KOPT-K1 (cell line): ENCODE results near the gene TMEM30A.

Source experiments
- H3K27ac ChIP-seq: fragments of 200-600 bp; sonication (generic); 2 replicates; pipeline ENCODE4 v1.5.1; 2016; ENCODE audit warnings: antibody characterized with exemption, mild to moderate bottlenecking, low read depth, low read length; ENCODE audit not compliant: poor library complexity, severe bottlenecking
- H3K36me3 ChIP-seq: fragments of 200-600 bp; sonication (generic); 2 replicates; pipeline ENCODE4 v1.5.1; 2017; ENCODE audit warnings: antibody characterized with exemption, mild to moderate bottlenecking, low read length, moderate library complexity; ENCODE audit not compliant: insufficient read depth
- H3K9me3 ChIP-seq: fragments of 200-600 bp; sonication (generic); 2 replicates; pipeline ENCODE4 v1.5.1; 2017; ENCODE audit warnings: antibody characterized with exemption, low read length, mild to moderate bottlenecking; ENCODE audit not compliant: insufficient read depth, poor library complexity, severe bottlenecking

The TMEM30A gene

DNA sequence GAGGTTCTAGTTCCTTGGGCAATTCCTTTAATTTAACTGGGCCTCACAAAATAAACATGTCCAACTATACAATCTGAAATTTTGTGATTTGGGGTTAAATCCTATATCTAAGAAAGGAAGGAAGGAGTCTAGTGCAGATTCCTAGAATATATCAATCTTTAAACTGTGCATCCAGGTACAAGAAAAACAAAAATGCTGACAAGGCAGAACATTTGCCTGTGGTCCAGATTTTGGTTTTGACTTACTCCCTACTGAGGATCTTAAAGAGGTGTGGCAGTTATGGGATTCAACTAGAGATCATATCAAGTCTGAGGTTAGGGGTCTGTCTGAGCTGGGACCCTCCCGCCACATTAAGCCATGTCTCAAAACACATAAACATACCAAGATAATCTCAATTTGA, 23.3 kb downstream of the TMEM30A start:
- Histone ChIP-seq H3K27ac (no peak overlapping the region), H3K36me3 (peaks cover 81% of the 10 kb centered on the region), H3K9me3 (no peaks in the 10 kb centered on the region)

DNA sequence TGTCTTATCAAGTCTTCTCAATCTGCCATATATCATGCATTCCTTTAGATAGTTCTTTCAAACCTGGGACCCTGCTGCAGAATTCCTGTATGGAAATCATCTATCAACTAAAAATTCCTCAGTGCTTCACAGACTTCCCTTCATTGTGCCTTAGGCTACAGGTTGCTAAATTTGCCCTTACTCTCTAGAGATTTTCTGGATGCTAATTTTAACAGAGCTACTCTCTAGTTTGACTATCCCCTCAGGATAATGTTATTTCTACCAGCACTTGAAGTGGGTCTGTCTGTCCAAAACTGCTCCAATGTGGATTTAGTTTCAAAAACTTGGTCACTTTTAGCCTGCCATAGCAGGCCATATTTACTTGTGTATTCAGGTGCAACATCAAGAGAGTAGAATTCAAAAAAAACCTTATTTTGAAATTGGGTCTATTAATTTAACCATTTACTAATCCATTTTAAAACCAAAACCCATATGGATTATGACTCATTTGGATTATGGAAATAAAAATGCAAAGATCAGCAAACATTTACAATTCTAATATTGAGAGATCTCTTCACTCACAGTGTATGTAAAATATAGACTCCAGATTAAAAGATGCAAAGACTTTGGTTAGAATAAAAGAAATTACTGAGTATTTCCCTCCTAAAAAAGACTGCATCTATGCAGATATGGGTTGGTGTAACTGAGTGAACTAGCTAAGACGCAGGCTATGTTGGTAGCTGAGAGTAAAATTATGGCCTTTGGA, 27.1 kb downstream of the TMEM30A start:
- H3K9me3 ChIP-seq: no peaks in the 10 kb centered on the region
- H3K36me3 ChIP-seq: peaks cover 79% of the 10 kb centered on the region
- H3K27ac ChIP-seq: no peak overlapping the region

DNA sequence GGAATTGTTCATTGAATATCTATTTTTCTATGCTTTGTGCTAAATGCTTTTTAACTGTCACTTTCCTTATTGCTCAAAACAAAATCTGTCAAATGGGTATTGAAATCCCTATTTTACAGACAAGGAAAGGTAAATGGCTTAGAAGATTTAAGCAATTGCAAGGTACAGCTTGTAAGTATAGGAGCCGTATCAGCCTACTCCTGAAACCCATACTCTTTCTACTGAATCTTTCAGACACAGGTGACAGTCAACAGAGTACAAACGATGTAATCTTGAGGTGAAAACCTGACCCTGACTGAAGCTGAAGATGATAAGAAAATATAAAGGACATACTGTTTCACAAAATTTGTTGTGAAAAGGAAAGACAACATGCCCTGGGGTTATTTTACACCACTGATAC, 34.0 kb downstream of the TMEM30A start:
- no peak overlapping the region for H3K27ac ChIP-seq
- H3K36me3 ChIP-seq: peaks cover 18% of the 10 kb centered on the region
- H3K9me3 ChIP-seq: no peaks in the 10 kb centered on the region

DNA sequence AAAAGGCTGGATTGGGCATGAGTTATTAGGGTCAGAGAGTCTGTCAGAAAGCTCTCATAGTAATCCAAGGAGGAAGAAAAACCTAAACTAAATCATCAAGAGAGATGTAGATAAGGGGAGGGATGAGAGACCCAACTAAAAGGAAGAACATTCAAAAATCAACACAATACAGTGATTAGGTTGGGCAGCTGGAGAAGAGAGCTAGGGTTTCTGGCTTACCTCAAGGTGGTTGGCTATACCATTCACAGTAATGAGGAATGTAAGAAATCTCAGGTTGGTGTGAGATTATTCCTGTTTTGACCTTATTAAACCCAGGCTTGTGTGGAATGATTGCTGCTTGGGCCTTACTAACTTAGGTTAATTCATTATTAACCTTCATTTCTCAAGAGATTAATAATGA, 34.8 kb downstream of the TMEM30A start:
- peaks cover 11% of the 10 kb centered on the region for H3K36me3 ChIP-seq
- no peaks in the 10 kb centered on the region for H3K9me3 ChIP-seq
- no peak overlapping the region for H3K27ac ChIP-seq

DNA sequence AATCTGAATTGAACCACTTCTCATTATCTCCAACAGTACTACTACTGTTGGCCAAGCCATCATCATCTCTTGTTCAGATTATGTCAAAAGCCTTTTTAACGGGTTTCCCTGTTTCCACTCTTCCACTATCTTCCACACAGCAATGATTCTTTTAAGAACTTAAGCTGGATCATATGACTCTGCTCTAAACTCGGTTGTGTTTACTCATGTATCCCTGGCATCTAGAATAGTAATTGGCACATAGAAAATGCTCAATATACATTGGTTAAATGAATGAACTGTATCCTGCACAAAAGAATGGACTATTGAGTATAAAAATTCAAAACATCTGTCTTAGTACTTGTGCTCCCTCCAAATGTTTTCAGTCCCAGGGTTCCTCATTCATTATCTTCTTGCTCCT, 38.2 kb downstream of the TMEM30A start:
- H3K9me3 ChIP-seq: no peaks in the 10 kb centered on the region
- H3K27ac ChIP-seq: no peak overlapping the region

DNA sequence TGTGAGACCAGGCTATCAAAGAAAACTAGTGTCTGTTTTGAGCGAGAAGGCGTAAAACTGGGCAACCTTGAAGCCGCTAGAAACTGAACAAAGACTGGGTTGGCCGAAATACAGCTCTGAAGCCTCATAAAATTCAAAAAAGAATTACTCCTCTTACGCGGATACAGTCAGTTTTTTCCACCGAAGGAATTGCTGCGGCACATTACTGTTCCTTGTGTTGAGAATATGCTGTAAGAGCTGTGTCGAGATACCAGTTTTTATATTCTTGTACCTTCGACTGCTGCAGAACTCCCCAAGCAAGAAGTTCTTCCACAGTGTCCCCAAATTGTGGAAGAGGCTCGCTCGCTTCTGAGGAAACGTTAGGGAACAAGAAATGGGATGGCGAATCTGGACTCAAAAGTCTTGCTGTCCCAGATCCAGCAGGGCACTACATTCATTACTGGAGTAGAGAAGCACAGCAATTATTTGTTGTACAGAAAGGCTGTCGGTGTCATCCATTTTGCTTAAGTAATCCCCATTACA, 40.5 kb downstream of the TMEM30A start:
- H3K36me3 ChIP-seq: peaks cover 26% of the 10 kb centered on the region
- no peaks in the 10 kb centered on the region for H3K9me3 ChIP-seq
- H3K27ac ChIP-seq: peak overlapping the region; percentile 91

More for the DNA sequence above, 38.2 kb downstream of the TMEM30A start:
- peaks cover 4% of the 10 kb centered on the region; the same call in 1 of the 2 replicates for H3K36me3 ChIP-seq

DNA sequence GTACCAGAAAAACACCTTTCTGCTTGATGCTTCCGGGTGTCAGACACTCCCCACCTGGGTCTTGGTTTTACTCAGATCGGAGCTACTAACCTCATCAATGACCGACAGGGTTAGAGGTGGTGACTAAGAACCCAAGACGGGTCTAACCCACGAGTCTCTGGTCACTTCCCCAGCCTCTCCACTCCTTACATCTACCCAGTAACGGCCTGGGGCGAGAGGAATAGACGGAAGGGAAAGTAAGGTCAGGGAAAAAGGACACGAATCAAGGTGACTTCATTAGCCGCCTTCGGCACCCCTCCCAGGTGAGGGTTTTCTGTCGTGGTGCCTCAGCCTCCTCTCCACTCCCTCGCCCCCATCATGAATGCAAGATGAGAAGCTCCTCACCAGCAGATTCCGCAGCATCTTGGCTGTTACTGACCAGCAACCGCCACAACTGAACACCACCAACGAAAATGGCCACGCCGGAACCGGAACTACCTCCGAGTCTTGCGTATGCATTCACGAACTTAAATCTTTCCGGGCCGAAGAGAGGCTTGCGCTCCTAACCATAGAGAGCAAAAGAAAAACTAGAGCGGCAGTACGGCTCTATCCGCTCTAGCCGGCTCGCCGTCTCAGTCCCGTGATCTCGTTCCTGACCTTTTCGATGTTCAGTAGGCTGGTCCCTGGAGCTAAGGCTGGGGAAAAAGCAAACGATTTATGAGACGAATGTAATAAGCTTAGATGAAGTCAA, 41.1 kb downstream of the TMEM30A start, which contains the start of gene COX7A2:
Gene COX7A2 (minus strand): TSS at position 469 of the 730 bp plus-strand sequence. CDS start 67 bp downstream, at position 402.
- H3K27ac ChIP-seq: peak within 1 kb of the TSS; percentile 91
- peaks cover 32% of the 10 kb centered on the region for H3K36me3 ChIP-seq
- no peaks in the 10 kb centered on the region for H3K9me3 ChIP-seq

DNA sequence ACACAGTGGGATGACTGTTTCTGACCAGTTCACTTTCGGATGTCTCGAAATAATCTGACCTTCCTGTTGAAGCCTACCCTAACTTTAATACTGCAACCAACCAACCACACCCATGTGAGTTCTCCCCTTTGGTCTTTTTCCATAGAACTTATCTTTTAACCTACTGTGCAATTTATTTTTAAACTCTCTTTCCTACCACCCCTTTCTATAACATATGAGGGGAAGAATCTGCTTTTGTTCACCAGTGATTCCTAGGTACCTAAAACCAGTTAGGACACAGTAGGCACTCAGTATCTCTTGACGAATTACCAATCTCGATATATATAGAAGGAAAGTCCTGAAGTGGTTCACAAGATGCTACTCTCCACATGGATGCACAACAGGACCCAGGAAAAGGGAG, 48.0 kb downstream of the TMEM30A start:
- no peak overlapping the region for H3K27ac ChIP-seq
- no peaks in the 10 kb centered on the region for H3K9me3 ChIP-seq
- peaks cover 51% of the 10 kb centered on the region for H3K36me3 ChIP-seq

DNA sequence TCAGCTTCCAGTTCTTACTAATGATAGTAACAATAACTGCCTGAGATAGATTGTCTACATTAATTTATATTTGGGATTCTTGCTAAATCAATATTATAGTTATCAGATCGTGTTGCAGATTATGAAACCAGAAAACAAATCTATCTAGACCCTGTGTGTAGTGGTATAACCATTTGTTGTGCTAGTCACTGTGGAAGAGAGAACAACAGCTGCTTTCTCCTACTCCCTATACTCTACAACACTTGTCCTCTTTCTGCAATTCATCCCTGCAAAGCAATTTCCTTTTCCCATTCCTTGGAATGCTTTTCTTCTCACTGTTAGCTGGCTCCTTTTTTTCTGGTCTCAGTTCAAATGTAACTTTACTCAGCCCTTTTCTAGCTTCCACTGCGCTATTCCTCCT, 49.3 kb downstream of the TMEM30A start:
- H3K36me3 ChIP-seq: peaks cover 38% of the 10 kb centered on the region
- no peak overlapping the region for H3K27ac ChIP-seq
- H3K9me3 ChIP-seq: no peaks in the 10 kb centered on the region

DNA sequence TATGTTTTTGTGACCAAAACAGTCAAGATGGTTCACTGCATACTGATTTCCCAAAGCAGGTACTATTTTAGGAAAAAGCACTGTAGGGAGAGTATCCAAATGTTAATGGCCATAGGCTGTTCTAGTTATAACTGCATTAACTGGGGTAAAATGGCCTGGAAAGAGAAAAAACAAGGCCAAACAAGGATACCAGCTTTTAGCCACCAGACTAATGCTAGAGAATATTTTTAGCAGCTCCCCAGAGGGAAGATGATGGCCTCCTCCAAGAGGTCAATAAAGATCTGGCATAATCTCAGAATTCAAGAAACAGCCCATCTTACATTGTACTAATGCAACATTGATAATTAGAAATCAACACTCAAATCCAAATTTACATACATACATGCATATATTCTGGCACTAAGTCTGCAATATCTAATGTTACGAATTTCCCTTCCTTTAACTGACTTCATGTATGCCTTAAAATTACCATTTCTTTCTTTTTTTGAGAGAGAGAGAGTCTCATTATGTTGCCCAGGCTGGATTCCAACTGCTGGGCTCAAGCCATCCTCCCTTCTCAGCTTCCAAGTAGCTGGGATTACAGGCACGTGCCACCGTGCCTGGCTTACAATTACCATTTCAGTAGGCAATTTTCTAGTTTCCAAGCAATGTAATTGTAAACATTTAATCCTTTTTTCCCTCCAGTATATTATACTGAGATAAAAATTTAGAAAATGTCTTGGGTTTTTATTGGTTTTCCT, 50.3 kb downstream of the TMEM30A start:
- Histone ChIP-seq H3K36me3 (peaks cover 28% of the 10 kb centered on the region), H3K27ac (no peak overlapping the region), H3K9me3 (no peaks in the 10 kb centered on the region)

DNA sequence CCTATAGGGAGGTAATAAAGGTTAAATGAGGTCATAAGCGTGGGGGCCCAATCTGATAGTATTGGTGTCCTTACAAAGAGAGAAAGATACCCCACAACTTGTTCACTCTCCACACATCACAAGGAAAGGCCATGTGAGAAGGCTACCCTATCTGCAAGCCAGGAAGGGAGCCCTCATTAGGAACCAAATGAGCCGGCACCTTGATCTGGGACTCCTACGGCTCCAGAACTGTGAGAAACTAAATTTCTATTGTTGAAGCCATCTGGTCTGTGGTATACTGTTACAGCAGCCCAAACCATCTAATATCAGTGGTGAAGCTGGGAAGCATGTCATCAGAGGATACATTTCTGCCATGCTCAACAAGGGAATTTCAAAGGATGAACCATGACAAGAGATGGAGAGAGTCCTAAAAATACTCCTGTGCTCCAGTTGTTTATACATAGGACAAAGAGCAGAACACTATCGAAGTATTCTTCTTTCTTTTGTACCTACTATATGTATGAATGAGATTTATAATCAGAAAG, 51.4 kb downstream of the TMEM30A start:
- H3K9me3 ChIP-seq: no peaks in the 10 kb centered on the region
- no peak overlapping the region for H3K27ac ChIP-seq
- peaks cover 20% of the 10 kb centered on the region for H3K36me3 ChIP-seq

DNA sequence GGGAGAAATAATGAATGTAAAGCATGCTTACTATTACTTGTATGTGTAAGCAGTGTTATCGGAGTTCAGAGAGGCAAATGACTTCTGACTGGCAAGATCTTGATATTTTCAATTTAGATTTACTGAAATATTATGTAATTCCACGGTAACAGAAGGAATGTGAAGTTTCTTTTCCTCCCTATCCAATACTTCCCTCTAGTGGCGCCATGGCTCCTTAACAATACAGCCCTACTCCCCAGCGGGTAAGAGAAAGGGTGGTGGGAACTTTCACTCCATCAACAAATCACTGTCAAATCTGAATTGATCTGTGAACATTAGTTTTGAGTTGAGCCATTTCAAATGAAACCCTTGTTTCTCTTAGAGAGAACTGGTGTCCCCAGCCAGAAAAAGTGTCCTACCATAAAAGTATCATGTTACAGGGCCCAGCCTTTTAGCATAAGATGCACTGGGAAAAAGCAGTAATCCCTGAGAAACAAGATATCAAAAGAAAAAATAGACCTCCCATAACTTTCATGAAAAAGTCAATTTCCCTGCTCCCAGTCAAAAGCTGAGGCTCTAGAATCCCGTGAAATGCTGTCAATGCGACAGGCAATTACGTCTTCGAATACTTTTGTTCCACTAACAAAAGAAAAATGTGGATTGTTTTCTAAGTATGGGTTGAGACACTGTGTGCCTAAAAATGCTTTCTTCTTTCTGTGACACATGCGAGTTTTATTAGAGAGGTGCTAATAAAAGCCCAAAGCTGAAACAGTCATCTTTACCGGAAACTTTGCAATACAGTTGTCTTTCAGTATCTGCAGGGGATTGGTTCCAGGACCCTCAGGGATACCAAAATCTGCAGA, 53.9 kb downstream of the TMEM30A start:
- H3K9me3 ChIP-seq: no peaks in the 10 kb centered on the region
- no peaks in the 10 kb centered on the region for H3K36me3 ChIP-seq
- no peak overlapping the region for H3K27ac ChIP-seq

DNA sequence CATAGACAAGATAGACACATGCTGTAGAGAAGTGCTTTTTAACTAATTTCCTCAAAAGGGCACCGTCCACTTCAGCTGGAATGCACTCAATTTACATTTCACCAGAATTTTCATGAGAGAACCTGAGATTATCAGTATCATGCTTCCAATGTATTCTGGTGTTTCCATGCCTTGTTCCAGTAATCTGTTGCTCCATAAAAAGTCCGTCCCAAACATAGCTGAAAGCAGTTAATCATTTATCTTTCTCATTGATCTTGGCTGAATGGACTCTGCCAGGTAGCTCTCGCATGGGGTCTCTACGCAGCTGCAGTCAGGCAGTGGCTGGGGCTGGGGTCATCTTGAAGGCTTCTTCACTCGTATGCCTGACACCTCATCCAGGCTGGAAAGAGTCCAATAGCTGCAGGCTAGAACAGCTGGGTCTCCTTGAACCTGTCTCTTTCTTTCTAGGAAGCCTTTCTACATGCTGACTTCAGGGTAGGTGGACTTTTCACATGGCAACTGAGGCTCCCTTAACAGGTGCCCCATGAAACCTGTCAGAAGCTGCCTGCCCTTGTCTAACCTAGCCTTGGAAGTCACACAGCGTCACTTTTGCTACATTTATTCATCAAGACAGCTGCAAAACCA, 60.2 kb downstream of the TMEM30A start:
- Histone ChIP-seq H3K27ac (no peak overlapping the region), H3K9me3 (no peaks in the 10 kb centered on the region), H3K36me3 (no peaks in the 10 kb centered on the region)

DNA sequence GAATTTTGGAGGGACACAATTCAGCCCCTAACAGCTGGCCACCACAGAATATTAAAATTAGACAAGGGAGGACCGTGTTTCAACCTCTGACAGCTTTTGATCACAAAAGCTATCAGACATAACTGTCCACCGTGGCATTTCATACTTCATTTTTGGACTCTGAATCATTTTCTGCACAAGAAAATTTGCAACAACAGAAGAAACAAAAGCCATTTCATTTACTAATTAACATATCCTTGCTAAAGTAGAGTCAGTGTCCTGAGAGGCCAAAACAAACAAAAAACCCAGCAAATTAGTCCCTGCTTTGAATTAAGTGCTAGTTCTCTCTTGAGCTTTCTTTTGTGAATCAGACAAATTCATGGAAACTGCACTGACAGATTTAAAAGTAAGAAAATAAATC, 61.2 kb downstream of the TMEM30A start:
- Histone ChIP-seq H3K36me3 (no peaks in the 10 kb centered on the region), H3K27ac (no peak overlapping the region), H3K9me3 (no peaks in the 10 kb centered on the region)
